HG03095 (cell line): ENCODE data around the gene SSH2.

Source experiments
- ATAC-seq: cut with Tn5 transposase; IDR thresholded peaks from one replicate; pipeline ENCODE4 v1.9.1; 2021; ENCODE audit warnings: moderate library complexity; ENCODE audit not compliant: unreplicated experiment

Gene SSH2

DNA sequence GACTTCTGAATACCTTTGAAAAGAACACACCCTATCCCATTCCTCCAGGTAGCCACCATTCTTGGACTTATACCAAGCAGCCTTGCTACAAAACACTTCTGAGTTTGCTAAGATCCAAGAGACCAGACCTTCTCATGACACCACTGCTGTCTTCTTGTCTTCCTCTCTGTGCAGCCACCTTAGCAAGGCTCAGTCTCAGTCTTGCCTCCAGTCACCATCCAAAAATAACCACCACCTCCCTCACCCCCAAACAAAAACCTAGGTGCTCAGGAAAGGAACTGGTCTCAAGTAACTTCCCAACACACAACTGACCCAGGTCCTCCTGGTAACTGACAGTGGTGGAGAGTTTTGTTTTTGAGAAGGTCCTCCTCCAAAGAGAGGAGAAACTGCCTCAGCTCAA, 216.4 kb downstream of the SSH2 start:
- ATAC-seq, result no peak

GRCh38 chr17:29711588-29712385, 218.2 kb downstream of the SSH2 start:
- no peak for ATAC-seq

DNA sequence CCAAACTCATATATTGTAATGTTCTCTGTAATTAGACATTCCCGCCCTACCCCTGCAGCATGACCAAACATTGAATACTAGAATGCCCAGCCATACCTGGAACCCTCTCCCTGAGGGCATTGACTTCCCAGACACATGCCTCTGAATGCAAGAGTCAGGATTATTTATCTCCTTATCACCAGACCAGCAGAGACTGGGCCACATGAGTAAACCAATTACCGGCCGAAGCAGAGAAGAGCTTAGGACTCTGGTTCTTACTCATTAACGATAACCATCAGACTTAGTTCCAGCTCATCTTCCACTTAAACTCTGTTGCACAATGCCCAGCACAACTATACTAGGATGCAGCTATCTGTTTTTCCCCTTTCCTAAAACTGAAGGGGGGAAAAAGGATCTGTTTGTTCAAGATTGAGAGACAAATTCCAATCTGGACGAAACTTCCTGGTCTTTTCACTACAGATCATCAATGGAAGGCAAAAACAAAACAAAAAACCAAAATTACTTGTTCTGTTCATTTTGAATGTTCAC, 219.1 kb downstream of the SSH2 start:
- ATAC-seq, result no peak

- no peak for ATAC-seq
These were observed 219.5 kb downstream of the SSH2 start for GRCh38 chr17:29710520-29710884.

GRCh38 chr17:29709866-29710519, 220.0 kb downstream of the SSH2 start:
- no peak for ATAC-seq

DNA sequence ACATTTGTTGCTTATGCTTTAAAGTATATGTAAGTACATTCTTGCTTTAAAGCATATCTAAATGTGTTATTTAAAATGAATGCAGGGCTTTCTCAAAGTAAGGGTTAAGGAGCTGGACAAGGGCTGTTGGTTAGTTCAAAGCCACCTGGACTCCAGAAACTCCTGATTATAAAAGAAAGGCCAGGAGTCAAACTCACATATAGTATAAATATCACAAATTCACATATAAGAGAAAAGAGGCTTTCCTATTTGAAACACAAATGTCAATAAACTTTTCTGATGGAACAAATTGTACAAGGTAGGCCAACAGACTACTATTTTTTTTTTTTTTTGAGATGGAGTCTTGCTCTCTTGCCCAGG, 222.8 kb downstream of the SSH2 start:
- no peak for ATAC-seq

DNA sequence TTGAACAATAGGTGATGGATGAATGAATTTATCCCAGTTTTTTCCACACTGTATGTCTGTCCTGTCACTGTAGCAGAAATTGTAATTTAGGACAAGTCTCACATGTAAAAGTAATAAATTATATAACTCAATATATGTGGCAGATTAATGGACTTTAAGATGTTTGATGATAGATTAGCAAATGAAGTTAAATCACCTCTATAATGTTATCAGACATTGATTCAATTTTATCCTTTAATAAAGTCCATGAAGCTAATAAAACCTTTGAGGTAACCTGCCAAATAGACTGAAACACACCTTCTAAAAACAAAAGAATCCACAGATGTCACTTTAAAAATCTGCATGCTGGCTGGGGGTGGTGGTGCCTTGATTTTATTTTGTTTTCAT, 224.0 kb downstream of the SSH2 start:
- no peak for ATAC-seq

- ATAC-seq, result no peak
These were observed 224.6 kb downstream of the SSH2 start for GRCh38 chr17:29705386-29705785.

GRCh38 chr17:29699283-29699682, 230.7 kb downstream of the SSH2 start:
- no peak for ATAC-seq

- no peak for ATAC-seq
These were observed 231.2 kb downstream of the SSH2 start for GRCh38 chr17:29698837-29699236.

- ATAC-seq, result no peak
These were observed 231.8 kb downstream of the SSH2 start for GRCh38 chr17:29698019-29698777.

DNA sequence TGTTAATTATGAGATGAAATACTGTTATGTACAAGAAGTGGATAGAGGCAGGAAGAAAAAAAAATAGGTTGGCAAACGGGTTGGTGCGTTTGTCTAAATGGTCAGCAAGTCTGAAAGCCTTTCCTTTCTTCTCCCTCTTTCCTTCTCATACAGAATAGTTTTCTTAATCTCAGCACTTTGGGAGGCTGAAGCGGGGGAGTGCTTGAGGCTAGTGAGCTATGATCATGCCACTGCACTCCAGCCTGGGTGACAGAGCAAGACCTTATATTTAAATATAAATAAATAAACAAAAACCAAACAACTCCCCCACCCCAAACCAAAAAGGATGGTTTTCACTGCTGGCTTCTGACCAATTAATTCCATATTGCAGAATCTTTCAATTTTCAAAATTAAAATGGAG, 232.7 kb downstream of the SSH2 start:
- no peak for ATAC-seq

- ATAC-seq, result no peak
These were observed 235.0 kb downstream of the SSH2 start for GRCh38 chr17:29694918-29695563.

DNA sequence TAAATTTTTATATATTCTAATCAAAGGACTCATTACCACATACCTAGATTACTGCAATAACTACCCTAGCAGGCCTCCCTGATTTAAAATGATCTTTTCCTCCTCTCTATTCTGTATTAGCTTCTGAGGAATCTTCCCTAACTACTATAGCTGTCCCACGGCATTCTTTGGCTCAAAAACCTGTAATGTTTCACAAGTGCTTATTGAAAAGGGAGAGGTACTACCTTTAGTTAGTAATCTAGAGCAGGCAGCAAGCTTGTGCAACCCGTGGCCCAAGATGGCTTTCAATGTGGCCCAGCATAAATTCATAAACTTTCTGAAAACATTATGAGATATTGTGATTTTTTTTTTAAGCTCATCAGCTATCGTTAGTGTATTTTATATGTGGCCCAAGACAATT, 236.3 kb downstream of the SSH2 start:
- ATAC-seq, result no peak

GRCh38 chr17:29687596-29687995, 242.4 kb downstream of the SSH2 start:
- ATAC-seq, result no peak

- no peak for ATAC-seq
These were observed 242.9 kb downstream of the SSH2 start for GRCh38 chr17:29686993-29687590.

DNA sequence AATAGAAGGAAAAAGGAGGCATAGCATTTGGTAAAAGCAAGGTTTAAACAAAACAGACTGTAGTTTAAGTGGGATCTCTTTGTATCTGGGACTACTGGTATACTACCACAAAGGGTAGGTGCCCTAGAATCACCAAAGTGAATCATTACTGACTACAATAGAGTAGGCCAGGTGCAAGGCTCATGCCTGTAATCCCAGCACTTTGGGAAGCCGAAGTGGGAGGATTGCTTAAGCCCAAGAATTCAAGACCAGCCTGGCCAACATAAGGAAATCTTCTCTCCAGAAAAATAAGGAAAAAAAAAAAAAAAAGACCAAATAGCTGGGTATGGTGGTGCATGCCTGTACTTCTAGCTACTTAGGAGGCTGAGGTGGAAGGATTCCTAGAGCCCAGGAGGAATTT, 246.5 kb downstream of the SSH2 start:
- ATAC-seq, result no peak

DNA sequence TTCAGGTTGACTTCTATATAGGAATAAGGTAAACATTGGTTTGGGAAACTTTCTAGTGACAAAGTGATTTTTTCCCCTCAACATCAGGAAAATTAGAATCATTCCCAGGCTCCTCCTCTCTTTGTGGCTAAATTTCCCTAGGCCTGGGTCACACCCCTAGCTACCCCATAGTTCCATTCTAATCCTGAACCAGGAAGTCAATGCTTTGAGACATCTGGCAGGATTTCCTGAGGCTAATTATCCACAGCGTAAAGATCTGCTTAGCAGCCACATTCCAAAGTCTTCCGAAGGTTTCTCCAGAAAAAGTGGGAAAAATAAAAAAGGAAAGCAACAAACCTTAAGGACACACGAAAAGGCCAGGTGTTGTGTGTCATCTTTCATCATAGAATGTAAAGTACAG, 247.0 kb downstream of the SSH2 start:
- no peak for ATAC-seq

DNA sequence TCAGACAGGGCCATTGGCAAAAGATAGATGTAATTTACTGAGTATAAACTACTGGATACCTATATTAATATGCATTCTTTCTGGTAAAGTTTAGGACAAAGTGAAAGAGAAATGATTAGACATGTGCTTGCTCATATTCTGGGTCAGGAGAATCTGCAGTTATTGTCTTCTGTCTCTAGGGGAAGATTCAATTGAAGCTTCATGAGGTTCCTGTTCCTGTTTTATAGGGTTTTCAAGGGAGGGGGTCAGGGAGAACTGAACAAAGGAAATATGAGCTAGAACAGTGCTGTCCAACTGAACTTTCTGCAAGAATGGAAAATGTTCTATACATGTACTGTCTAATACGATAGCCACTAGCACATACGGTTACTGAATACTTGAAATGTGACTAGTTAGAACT, 248.0 kb downstream of the SSH2 start:
- ATAC-seq, result no peak

DNA sequence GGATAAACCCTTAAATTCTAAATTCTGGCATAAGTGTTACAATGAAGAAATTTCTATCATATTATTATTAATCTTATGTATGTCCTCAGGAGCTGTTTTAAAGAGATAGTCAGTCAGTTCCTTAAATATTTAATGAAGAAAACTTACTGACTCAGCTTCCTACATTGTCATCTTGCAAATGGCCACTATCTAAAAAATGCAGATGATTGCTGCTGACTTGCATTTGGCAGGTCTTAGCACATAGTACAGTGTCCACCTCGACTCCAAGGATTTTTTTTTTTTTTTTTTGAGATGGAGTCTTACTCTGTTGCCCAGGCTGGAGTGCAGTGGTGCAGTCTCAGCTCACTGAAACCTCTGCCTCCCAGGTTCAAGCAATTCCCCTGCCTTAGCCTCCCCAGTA, 252.2 kb downstream of the SSH2 start:
- no peak for ATAC-seq

GRCh38 chr17:29677221-29677791, 252.7 kb downstream of the SSH2 start:
- ATAC-seq, result no peak
